Subcutaneous adipose tissue (tissue), 4 donors: ENCODE results near the gene ARHGAP10. TPM values are rescaled to one million over a fixed set of nuclear protein-coding genes. Genes with fewer than 3 reads are reported as not detected.

ENCODE experiments used
- total RNA-seq, 4 donors: library from RNA; depleted of rRNA; stranded (reverse); fragments of >200 nt; gene quantifications; one replicate each; pipeline ENCODE4 v1.1.0, GENCODE V29; 2016
- TF ChIP-seq, protein P1 (sequence below): fragments of 450-650 bp; IDR thresholded peaks from one replicate; pipeline ENCODE4 v1.5.1; 2016; ENCODE audit warnings: low read depth, mild to moderate bottlenecking, control low read depth, antibody characterized with exemption, moderate library complexity

ARHGAP10 gene
- total RNA-seq, 4 donors from 2014 or later: 77.1 to 129 (median 98.1) TPM

GRCh38 chr4:147693218-147693617 is 38.7 kb upstream of the ARHGAP10 start:
- TF ChIP-seq, protein P1, sequence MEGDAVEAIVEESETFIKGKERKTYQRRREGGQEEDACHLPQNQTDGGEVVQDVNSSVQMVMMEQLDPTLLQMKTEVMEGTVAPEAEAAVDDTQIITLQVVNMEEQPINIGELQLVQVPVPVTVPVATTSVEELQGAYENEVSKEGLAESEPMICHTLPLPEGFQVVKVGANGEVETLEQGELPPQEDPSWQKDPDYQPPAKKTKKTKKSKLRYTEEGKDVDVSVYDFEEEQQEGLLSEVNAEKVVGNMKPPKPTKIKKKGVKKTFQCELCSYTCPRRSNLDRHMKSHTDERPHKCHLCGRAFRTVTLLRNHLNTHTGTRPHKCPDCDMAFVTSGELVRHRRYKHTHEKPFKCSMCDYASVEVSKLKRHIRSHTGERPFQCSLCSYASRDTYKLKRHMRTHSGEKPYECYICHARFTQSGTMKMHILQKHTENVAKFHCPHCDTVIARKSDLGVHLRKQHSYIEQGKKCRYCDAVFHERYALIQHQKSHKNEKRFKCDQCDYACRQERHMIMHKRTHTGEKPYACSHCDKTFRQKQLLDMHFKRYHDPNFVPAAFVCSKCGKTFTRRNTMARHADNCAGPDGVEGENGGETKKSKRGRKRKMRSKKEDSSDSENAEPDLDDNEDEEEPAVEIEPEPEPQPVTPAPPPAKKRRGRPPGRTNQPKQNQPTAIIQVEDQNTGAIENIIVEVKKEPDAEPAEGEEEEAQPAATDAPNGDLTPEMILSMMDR: no peak

DNA sequence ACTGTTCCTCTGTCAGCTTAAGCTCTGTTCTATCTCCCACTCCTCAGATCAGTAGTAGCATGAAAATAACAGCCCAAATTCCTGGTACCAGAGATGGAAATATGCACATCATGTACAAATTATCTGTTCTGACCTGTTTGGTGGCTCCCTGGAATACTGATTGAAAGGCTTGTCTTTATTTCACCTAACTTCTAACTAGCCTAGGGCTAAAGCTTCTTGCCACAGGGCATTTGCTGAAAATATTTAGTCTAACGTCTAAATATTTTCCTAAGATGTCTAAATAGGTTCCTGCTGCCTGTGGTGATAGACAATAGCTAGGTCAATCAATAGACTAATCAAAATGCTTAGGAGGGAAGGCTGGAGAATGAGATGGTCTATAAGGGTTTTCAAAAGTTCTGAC is 35.0 kb upstream of the ARHGAP10 start:
- TF ChIP-seq, protein P1: no peak

DNA sequence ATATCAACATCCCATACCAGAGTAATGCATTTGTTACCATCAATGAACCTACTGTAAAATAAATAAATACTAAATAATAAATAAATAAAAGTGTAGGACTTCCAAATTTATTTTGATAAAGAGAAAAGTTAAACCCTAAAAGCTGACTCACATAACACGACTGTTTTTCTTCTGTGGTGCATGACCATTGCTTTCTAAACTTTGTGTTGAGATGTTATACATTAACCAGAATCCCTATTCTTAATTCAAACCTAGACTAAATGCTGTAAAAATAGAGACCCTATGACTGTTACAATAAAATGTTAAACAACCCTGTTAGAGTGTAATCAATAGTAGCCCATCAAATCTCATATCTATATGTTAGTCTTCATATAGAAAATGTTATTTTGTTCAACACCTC is 27.0 kb upstream of the ARHGAP10 start:
- TF ChIP-seq, protein P1: no peak

GRCh38 chr4:147707892-147708672 is 23.8 kb upstream of the ARHGAP10 start:
- TF ChIP-seq, protein P1: no peak

DNA sequence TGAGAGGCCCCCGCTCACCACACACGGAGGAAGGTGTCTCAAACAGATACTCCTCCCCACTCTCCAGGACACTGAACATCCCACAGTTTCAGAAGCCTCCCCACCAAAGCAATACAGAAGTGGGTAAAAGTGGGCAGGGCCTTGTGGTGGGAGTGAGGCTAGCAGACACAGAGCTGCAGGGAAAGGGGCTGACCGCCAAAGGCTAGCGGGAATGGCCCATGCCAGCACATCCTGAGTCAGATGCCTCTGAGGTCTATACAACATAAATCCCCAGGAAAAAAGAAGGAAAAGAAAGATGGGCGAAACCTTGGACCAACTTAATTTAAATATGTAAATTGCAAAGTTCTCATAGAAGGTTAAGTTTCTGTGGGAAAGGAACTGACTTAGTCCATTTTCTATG is 21.9 kb upstream of the ARHGAP10 start:
- TF ChIP-seq, protein P1: no peak

DNA sequence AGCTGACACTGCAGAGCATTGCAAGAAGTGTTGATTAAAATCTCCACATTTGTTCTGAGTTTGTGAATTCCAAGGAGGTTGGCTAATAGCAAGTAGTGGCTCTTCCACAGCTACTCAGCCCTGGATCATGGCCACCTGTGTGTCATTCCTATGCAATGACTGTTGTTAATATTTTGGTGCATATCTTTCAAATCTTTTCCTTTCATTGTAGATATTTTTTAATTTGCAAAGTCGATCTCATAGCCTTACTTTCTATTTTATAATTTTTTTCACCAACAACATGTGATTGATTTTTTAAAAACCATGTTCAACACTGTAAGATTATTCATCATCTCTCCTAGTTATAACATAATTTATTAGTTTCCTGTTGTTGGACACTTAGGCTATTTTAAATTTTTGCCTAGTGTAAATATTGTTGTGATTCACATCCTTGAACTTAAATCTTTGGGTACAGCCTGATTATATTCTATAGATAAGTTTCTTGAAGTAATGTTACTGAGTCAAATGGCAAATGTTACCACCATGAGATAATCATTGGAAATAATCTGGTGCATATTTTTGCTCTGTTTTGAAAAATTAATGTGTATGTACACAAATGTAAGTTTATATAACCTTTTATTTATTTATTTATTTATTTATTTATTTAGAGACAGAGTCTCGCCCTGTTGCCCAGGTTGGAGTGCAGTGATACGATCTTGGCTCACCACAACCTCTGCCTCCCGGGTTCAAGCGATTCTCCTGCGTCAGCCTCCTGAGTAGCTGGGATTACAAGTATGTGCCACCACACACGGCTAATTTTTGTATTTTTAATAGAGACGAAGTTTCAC is 17.1 kb upstream of the ARHGAP10 start:
- TF ChIP-seq, protein P1: no peak

DNA sequence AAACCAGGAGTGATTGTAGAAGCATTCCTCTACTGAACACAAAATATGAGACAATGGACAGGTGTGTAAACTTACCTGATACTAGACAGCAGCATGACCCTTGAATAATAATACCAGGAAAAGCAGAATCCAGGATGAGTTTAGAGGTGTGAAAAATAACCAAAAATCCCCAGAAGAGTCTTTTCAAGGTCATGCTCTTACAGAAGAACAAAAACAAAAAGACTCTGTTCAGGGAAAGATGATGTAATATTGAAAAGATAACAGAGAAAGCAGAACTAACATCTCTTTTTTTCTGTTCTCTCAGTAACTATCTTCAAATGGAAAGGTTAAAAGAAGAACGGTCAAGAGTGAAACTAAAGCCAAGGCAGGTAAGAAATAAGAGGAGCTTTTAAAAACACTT is 14.0 kb upstream of the ARHGAP10 start:
- TF ChIP-seq, protein P1: no peak
